HG02759 (cell line): ENCODE data around the gene HS6ST3.

ENCODE experiments used
- ATAC-seq: cut with Tn5 transposase; IDR thresholded peaks from one replicate; pipeline ENCODE4 v1.9.1; 2021; ENCODE audit warnings: mild to moderate bottlenecking, moderate library complexity; ENCODE audit not compliant: unreplicated experiment

Gene HS6ST3

GRCh38 chr13:96871469-96871868 is 781.6 kb downstream of the HS6ST3 start:
- no peak for ATAC-seq

- ATAC-seq, result no peak
Observed at GRCh38 chr13:96880419-96880818, 790.5 kb downstream of the HS6ST3 start.
